Liver (tissue), 9 donors: Measurements from ENCODE around the gene NEK10. TPM values are rescaled to one million over a fixed set of nuclear protein-coding genes. Genes with fewer than 3 reads are reported as not detected.

ENCODE experiments used
- DNase-seq: peaks from one replicate; pipeline ENCODE4 v3.0.0-alpha.2; 2017; ENCODE audit warnings: low spot score
- H3K27ac ChIP-seq, 2 donors: one replicate each; pipeline ENCODE4 v1.7.0; 2013; ENCODE audit warnings: inconsistent platforms in 2 of 2, low read length in 2 of 2, control low read depth in 1 of 2, low read depth in 1 of 2, mild to moderate bottlenecking in 1 of 2
- H3K27me3 ChIP-seq, 4 donors: one replicate each; pipeline versions ENCODE4 v1.6.1 to v1.7.0; 2013; ENCODE audit warnings: low read length in 3 of 4, inconsistent platforms in 1 of 4, mild to moderate bottlenecking in 1 of 4, moderate library complexity in 1 of 4; ENCODE audit not compliant: control insufficient read depth in 4 of 4, insufficient read depth in 4 of 4
- H3K36me3 ChIP-seq, 4 donors: one replicate each; pipeline versions ENCODE4 v1.6.1 to v1.7.0; 2013; ENCODE audit warnings: low read length in 3 of 4, mild to moderate bottlenecking in 3 of 4, low read depth in 1 of 4, moderate library complexity in 1 of 4; ENCODE audit not compliant: control insufficient read depth in 4 of 4, insufficient read depth in 3 of 4
- H3K4me1 ChIP-seq, 4 donors: one replicate each; pipeline versions ENCODE4 v1.6.1 to v1.7.0; 2013; ENCODE audit warnings: low read length in 3 of 4, mild to moderate bottlenecking in 3 of 4, moderate library complexity in 1 of 4; ENCODE audit not compliant: control insufficient read depth in 4 of 4, insufficient read depth in 4 of 4
- H3K4me3 ChIP-seq, 3 donors: one replicate each; pipeline versions ENCODE4 v1.6.1 to v1.7.0; 2013; ENCODE audit warnings: low read length in 3 of 3, control low read depth in 1 of 3, low read depth in 1 of 3, mild to moderate bottlenecking in 1 of 3
- H3K9ac ChIP-seq, 2 donors: one replicate each; pipeline ENCODE4 v1.7.0; 2013; ENCODE audit warnings: low read length in 2 of 2, mild to moderate bottlenecking in 2 of 2, moderate library complexity in 2 of 2, control low read depth in 1 of 2, low read depth in 1 of 2
- H3K9me3 ChIP-seq, 4 donors: one replicate each; pipeline versions ENCODE4 v1.6.1 to v1.7.0; 2013; ENCODE audit warnings: low read length in 3 of 4; ENCODE audit not compliant: control insufficient read depth in 4 of 4
- CTCF ChIP-seq: fragments of 150-350 bp; IDR thresholded peaks from 2 replicates; pipeline ENCODE4 v1.5.1; 2017; ENCODE audit warnings: improper control_type of control experiment, low read depth, low read length; ENCODE audit not compliant: missing input control
- EGR1 ChIP-seq, 2 donors: IDR thresholded peaks; 2 replicates each; pipeline ENCODE4 v1.6.1; 2016 to 2018; ENCODE audit warnings: antibody characterized with exemption in 2 of 2, low read depth in 2 of 2
- FOXA1 ChIP-seq: IDR thresholded peaks from 2 replicates; pipeline ENCODE4 v1.6.1; 2016; ENCODE audit warnings: antibody characterized with exemption
- FOXA2 ChIP-seq: IDR thresholded peaks from 2 replicates; pipeline ENCODE4 v1.6.1; 2016; ENCODE audit warnings: antibody characterized with exemption
- GABPA ChIP-seq, 2 donors: IDR thresholded peaks in 1 of 2; conservative IDR thresholded peaks in 1 of 2; 2 replicates each; pipeline ENCODE4 v1.6.1; 2016; ENCODE audit warnings: antibody characterized with exemption in 2 of 2, mild to moderate bottlenecking in 1 of 2, moderate library complexity in 1 of 2
- HNF4A ChIP-seq, 2 donors: conservative IDR thresholded peaks; 2 replicates each; pipeline ENCODE4 v1.6.1; 2016; ENCODE audit warnings: antibody characterized with exemption in 2 of 2, mild to moderate bottlenecking in 2 of 2
- HNF4G ChIP-seq: IDR thresholded peaks from 2 replicates; pipeline ENCODE4 v1.6.1; 2016; ENCODE audit warnings: antibody characterized with exemption
- JUND ChIP-seq, 2 donors: IDR thresholded peaks; 2 replicates each; pipeline ENCODE4 v1.6.1; 2016; ENCODE audit warnings: antibody characterized with exemption in 2 of 2
- MAX ChIP-seq: IDR thresholded peaks from 2 replicates; pipeline ENCODE4 v1.6.1; 2016; ENCODE audit warnings: antibody characterized with exemption
- NR2F2 ChIP-seq: IDR thresholded peaks from 2 replicates; pipeline ENCODE4 v1.6.1; 2016; ENCODE audit warnings: antibody characterized with exemption
- REST ChIP-seq: IDR thresholded peaks from 2 replicates; pipeline ENCODE4 v1.6.1; 2016; ENCODE audit warnings: antibody characterized with exemption, mild to moderate bottlenecking
- RXRA ChIP-seq, 2 donors: IDR thresholded peaks; 2 replicates each; pipeline ENCODE4 v1.6.1; 2017 to 2018; ENCODE audit warnings: antibody characterized with exemption in 2 of 2, mild to moderate bottlenecking in 1 of 2
- SP1 ChIP-seq: IDR thresholded peaks from 2 replicates; pipeline ENCODE4 v1.6.1; 2018; ENCODE audit warnings: antibody characterized with exemption, mild to moderate bottlenecking
- YY1 ChIP-seq: IDR thresholded peaks from 2 replicates; pipeline ENCODE4 v1.6.1; 2016; ENCODE audit warnings: antibody characterized with exemption, mild to moderate bottlenecking
- WGBS: extraction: QIAGEN DNeasy Blood & Tissue Kit; methylation state at CpG from one replicate; pipeline ENCODE4 v1.1.7; 2013; 5-methylcytosine and 5-hydroxymethylcytosine counted together
- polyA plus RNA-seq, 2 donors: library from polyadenylated mRNA; stranded (reverse) in 1 of 2; unstranded in 1 of 2; fragments of 200-250 nt in 1 of 2; fragments of >200 nt in 1 of 2; fragmentation: Nextera tagmentation in 1 of 2; extraction: Ambion mirVana in 1 of 2; gene quantifications; one replicate each; pipeline versions ENCODE4 v1.2.1 to v1.2.3, GENCODE V29; 2013 to 2015
- total RNA-seq, 2 donors: library from RNA; depleted of rRNA; stranded (reverse); fragments of >200 nt; gene quantifications; one replicate each; pipeline ENCODE4 v1.2.3, GENCODE V29; 2014
- TF ChIP-seq, protein P1 (sequence below): IDR thresholded peaks from 2 replicates; pipeline ENCODE4 v1.6.1; 2016; ENCODE audit warnings: antibody characterized with exemption
- donor health status: healthy.
- donor health status: healthy.
- donor health status: healthy.
- donor health status: healthy.
- donor health status: healthy.

Gene NEK10
- total and polyA plus RNA-seq, 4 donors, result 0.23 to 2.1 (median 0.70) TPM; not detected in 1

DNA sequence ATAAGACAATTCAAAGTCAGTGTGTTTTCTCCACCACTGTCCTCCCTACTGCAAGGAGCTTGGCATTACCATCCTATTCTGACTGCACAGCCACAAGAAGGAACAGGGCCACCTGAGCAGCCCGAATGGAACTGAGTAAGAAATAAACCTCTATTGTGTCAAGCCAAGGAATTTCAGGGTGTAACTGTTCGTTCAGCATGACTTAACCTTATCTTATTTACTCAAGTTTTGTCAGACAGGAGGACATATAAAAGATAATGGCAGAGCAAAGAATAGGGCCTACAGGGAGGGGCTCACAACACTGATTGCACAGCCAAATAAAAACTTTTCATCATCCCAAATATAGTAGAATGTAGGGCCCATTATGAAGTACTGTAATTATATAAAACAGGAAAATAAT is 236.1 kb downstream of the NEK10 start:
- no peak overlapping the region for H3K4me3 ChIP-seq

DNA sequence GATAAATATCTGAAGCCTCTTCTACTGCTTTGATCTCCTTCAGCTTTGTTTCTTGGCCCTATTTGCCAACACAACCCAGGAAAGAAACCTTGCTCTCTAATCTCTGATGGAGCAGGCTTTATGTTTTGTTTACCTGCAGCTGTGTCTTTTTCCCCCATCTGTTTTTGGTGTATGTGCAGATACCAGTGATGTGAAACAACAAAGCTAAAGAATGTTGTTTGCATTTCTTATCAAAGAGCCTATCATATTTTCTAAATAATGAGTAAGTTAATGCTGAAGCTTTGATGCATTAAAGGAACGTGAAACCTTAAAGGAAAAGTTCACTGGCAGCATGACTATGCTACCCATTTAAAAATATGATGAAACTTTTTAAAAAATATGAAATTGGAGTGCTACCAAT is 238.4 kb downstream of the NEK10 start:
- no peaks in the 10 kb centered on the region for H3K9me3 ChIP-seq
- 85% methylated on average over 1 of the region's 1 CpG for WGBS
- H3K27ac ChIP-seq, result no peak overlapping the region
- H3K27me3 ChIP-seq, result no peaks in the 10 kb centered on the region
- H3K9ac ChIP-seq, result no peak overlapping the region
- no peaks in the 10 kb centered on the region for H3K36me3 ChIP-seq
- H3K4me3 ChIP-seq, result no peak overlapping the region
- DNase-seq, result no peak
- no peaks in the 10 kb centered on the region for H3K4me1 ChIP-seq
- TF ChIP-seq REST (no peak), GABPA (IDR thresholded peaks at IDR 0.05 in 1 of 2, conservative IDR thresholded peaks at IDR 0.05 in 1 of 2) (no peak), FOXA1 (no peak), RXRA (IDR thresholded peaks at IDR 0.05) (no peak), MAX (no peak), NR2F2 (no peak), CTCF (no peak), SP1 (no peak), YY1 (no peak), HNF4A (conservative IDR thresholded peaks at IDR 0.05) (no peak), FOXA2 (no peak), JUND (IDR thresholded peaks at IDR 0.05) (no peak), HNF4G (no peak)
- TF ChIP-seq, protein P1, sequence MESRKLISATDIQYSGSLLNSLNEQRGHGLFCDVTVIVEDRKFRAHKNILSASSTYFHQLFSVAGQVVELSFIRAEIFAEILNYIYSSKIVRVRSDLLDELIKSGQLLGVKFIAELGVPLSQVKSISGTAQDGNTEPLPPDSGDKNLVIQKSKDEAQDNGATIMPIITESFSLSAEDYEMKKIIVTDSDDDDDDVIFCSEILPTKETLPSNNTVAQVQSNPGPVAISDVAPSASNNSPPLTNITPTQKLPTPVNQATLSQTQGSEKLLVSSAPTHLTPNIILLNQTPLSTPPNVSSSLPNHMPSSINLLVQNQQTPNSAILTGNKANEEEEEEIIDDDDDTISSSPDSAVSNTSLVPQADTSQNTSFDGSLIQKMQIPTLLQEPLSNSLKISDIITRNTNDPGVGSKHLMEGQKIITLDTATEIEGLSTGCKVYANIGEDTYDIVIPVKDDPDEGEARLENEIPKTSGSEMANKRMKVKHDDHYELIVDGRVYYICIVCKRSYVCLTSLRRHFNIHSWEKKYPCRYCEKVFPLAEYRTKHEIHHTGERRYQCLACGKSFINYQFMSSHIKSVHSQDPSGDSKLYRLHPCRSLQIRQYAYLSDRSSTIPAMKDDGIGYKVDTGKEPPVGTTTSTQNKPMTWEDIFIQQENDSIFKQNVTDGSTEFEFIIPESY, result no peak

More for the DNA sequence above, 236.1 kb downstream of the NEK10 start:
- no peak for DNase-seq
- TF ChIP-seq MAX (no peak), CTCF (no peak), YY1 (no peak), EGR1 (IDR thresholded peaks at IDR 0.05; ENCODE audit: low read depth in 2 of 2) (no peak), HNF4A (conservative IDR thresholded peaks at IDR 0.05) (no peak)
- TF ChIP-seq, protein P1, result no peak
- 45% methylated on average over 2 of the region's 2 CpGs for WGBS
- Histone ChIP-seq H3K4me1 (no peaks in the 10 kb centered on the region), H3K27me3 (no peaks in the 10 kb centered on the region), H3K27ac (no peak overlapping the region), H3K9ac (no peak overlapping the region), H3K36me3 (no peaks in the 10 kb centered on the region), H3K9me3 (no peaks in the 10 kb centered on the region)
